ENCODE results near the gene JAK1. TPM values are rescaled to one million over a fixed set of nuclear protein-coding genes. Genes with fewer than 3 reads are reported as not detected.

JAK1 gene
- total and polyA plus RNA-seq, 10 of the 15 experiments (the other 5 are each of a cell fraction or from before 2014, with no cell fraction given) = 9.6 to 45.5 (median 35.7) TPM

- H3K9ac ChIP-seq (ENCODE audit: control insufficient read depth, insufficient read depth, low read length) = no peak overlapping the region
- FAIRE-seq = no peak
- no peak for TF ChIP-seq CUX1 (IDR thresholded peaks at IDR 0.05; ENCODE audit: insufficient replicate concordance, low read depth, low read length)
- TF ChIP-seq POLR2AphosphoS2 (IDR thresholded peaks at IDR 0.05; ENCODE audit: low read depth, low read length) = no peak
- no peak for TF ChIP-seq MYC (IDR thresholded peaks at IDR 0.05; ENCODE audit: insufficient read depth, insufficient read length, insufficient replicate concordance, low read length, severe bottlenecking)
- no peak for TF ChIP-seq NFYA (IDR thresholded peaks at IDR 0.05; ENCODE audit: borderline replicate concordance, low read depth, low read length)
- no peak for TF ChIP-seq BHLHE40 (IDR thresholded peaks at IDR 0.05; ENCODE audit: borderline replicate concordance in 1 of 2, low read depth in 2 of 2, low read length in 1 of 2)
- TF ChIP-seq ZBTB33 (IDR thresholded peaks at IDR 0.05) = no peak
- no peak for TF ChIP-seq REST (IDR thresholded peaks at IDR 0.05; ENCODE audit: low read depth, low read length)
- TF ChIP-seq IKZF2 (IDR thresholded peaks at IDR 0.05) = no peak
Measured at GRCh38 chr1:64980745-64981600, 14.6 kb upstream of the JAK1 start.

More at GRCh38 chr1:64980745-64981600, 14.6 kb upstream of the JAK1 start:
- intact Hi-C loops (cut with micrococcal nuclease; ENCODE audit: unreplicated experiment) = no loop called here
- no peak overlapping the region for H2AFZ ChIP-seq (ENCODE audit: control insufficient read depth, low read depth, low read length)
- H3K4me3 ChIP-seq = no peak overlapping the region
- no peaks in the 10 kb centered on the region for H3K79me2 ChIP-seq (ENCODE audit: control insufficient read depth, insufficient read depth, low read length)
- H3K9me3 ChIP-seq (replicated peaks; ENCODE audit: control insufficient read depth, insufficient read depth, low read length) = no peaks in the 10 kb centered on the region
- RAD21 ChIA-PET (ENCODE audit: unreplicated experiment) = no interaction called here
- H3K27me3 ChIP-seq (replicated peaks in 1 of 2; ENCODE audit: control insufficient read depth in 2 of 2, insufficient read depth in 2 of 2, low read length in 1 of 2) = no peaks in the 10 kb centered on the region; a peak in 2 of 4 replicates
- 62% methylated on average over 8 of the region's 8 CpGs for WGBS (ENCODE audit: insufficient coverage, insufficient replicate concordance, low lambda C conversion rate, missing lambda C conversion rate)
- H3K36me3 ChIP-seq (ENCODE audit: control insufficient read depth in 2 of 2, insufficient read depth in 2 of 2, low read length in 1 of 2) = no peaks in the 10 kb centered on the region
- CTCF ChIA-PET = no interaction called here
- ATAC-seq (no peak), DNase-seq (ENCODE audit: low read depth, low spot score) (no peak)
- no peaks in the 10 kb centered on the region for H3K4me1 ChIP-seq (ENCODE audit: control insufficient read depth, insufficient read depth, low read length)
- in situ Hi-C loops (cut with MboI) = no loop called here
- H4K20me1 ChIP-seq (ENCODE audit: control insufficient read depth, insufficient read depth) = no peaks in the 10 kb centered on the region
- POLR2A ChIA-PET = no interaction called here
- SMC1A ChIA-PET (ENCODE audit: uncharacterized antibody, unreplicated experiment) = interaction anchor here (0.6 kb wide), 1 partner anchor 243 kb away, joined by 3 read pairs; no protein-coding TSS in a partner anchor
- H3K27ac ChIP-seq (ENCODE audit: control insufficient read depth, insufficient read depth) = no peak overlapping the region
- BruUV-seq (replicated peaks) = no TSS peak
- H3K4me2 ChIP-seq (ENCODE audit: control insufficient read depth, insufficient read depth) = no peak overlapping the region
